ENCODE results near the gene SLC22A1. TPM values are rescaled to one million over a fixed set of nuclear protein-coding genes. Genes with fewer than 3 reads are reported as not detected.

Gene SLC22A1
- total RNA-seq, 1 experiment from 2014 or later: 1.5 TPM

DNA sequence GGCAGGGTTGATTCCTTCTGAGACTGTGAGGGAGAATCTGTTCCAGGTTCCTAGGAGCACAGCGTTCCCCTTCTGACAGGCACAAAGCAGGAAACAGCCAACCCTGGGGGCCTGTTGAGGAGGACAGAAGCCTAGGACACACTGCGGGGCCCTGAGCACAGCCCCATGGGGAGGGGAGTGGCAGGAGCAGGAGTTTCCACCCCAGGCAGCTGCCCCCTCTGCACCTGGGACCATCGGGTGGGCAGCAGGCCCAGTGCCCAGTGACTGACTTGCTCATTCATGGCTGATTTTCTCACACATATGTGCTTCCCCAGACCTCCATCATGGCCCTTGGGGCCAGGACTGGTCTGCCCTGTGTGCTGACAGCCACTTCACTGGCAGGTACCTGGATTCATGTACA is 6.2 kb upstream of the SLC22A1 start:
- no peak overlapping the region for H3K4me3 Mint-ChIP-seq (ENCODE audit: unreplicated experiment)
- H3K4me3 ChIP-seq (ENCODE audit: low read depth, low read length): no peak overlapping the region
- TF ChIP-seq, protein P1, sequence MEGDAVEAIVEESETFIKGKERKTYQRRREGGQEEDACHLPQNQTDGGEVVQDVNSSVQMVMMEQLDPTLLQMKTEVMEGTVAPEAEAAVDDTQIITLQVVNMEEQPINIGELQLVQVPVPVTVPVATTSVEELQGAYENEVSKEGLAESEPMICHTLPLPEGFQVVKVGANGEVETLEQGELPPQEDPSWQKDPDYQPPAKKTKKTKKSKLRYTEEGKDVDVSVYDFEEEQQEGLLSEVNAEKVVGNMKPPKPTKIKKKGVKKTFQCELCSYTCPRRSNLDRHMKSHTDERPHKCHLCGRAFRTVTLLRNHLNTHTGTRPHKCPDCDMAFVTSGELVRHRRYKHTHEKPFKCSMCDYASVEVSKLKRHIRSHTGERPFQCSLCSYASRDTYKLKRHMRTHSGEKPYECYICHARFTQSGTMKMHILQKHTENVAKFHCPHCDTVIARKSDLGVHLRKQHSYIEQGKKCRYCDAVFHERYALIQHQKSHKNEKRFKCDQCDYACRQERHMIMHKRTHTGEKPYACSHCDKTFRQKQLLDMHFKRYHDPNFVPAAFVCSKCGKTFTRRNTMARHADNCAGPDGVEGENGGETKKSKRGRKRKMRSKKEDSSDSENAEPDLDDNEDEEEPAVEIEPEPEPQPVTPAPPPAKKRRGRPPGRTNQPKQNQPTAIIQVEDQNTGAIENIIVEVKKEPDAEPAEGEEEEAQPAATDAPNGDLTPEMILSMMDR (IDR thresholded peaks at IDR 0.05; ENCODE audit: insufficient read depth in 1 of 2, low read depth in 1 of 2, low read length in 1 of 2, severe bottlenecking in 1 of 2, unreplicated experiment in 1 of 2): no peak
- ChIA-PET CTCF (no interaction called here), POLR2A (no interaction called here)
- H3K4me1 Mint-ChIP-seq (ENCODE audit: low read depth, unreplicated experiment): no peaks in the 10 kb centered on the region
- H3K27me3 ChIP-seq (replicated peaks; ENCODE audit: control insufficient read depth, insufficient read depth, low read length): no peaks in the 10 kb centered on the region
- H3K27me3 Mint-ChIP-seq (ENCODE audit: insufficient read depth, unreplicated experiment): no peaks in the 10 kb centered on the region
- BruUV-seq (replicated peaks): no TSS peak
- H3K9me3 ChIP-seq: peaks cover 7% of the 10 kb centered on the region; the same call in 1 of the 2 replicates
- no peaks in the 10 kb centered on the region for H3K36me3 ChIP-seq (ENCODE audit: control insufficient read depth, insufficient read depth, low read length)
- no peak for DNase-seq
- H3K9me3 Mint-ChIP-seq (ENCODE audit: unreplicated experiment): no peaks in the 10 kb centered on the region
- H3K27ac Mint-ChIP-seq (ENCODE audit: unreplicated experiment): no peak overlapping the region
- intact Hi-C loops (cut with micrococcal nuclease; ENCODE audit: unreplicated experiment): no loop called here
- H3K4me1 ChIP-seq: no peaks in the 10 kb centered on the region
- H3K36me3 Mint-ChIP-seq (ENCODE audit: insufficient read depth, unreplicated experiment): peaks cover 31% of the 10 kb centered on the region

DNA sequence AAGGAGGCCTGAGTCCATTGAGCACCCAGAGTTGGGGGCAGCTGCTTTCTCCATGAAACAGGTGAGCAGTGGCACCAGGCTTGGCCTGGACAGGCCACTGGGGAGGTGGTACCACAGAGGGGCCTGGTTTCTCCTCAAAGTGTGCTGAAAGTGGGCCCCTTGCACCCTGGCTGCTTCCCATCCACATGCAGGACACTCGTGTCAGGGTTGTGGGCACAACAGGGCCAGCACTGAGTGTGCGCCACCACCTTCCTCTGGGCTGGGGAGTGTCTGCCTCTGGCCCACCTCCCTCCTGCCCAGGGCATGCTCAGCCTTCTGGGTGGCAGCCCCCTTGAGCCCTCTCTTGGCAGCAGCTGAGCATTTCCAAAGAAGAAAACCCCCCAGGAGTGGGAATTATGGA is 5.2 kb upstream of the SLC22A1 start:
- BruUV-seq (replicated peaks): no TSS peak
- intact Hi-C loops (cut with micrococcal nuclease; ENCODE audit: unreplicated experiment): no loop called here
- TF ChIP-seq, protein P1 (IDR thresholded peaks at IDR 0.05; ENCODE audit: insufficient read depth in 1 of 2, low read depth in 1 of 2, low read length in 1 of 2, severe bottlenecking in 1 of 2, unreplicated experiment in 1 of 2): no peak
- Mint-ChIP-seq H3K9me3 (ENCODE audit: unreplicated experiment) (no peaks in the 10 kb centered on the region), H3K27ac (ENCODE audit: unreplicated experiment) (no peak overlapping the region), H3K27me3 (ENCODE audit: insufficient read depth, unreplicated experiment) (no peaks in the 10 kb centered on the region), H3K4me3 (ENCODE audit: unreplicated experiment) (no peak overlapping the region), H3K4me1 (ENCODE audit: low read depth, unreplicated experiment) (no peaks in the 10 kb centered on the region), H3K36me3 (ENCODE audit: insufficient read depth, unreplicated experiment) (peaks cover 31% of the 10 kb centered on the region)
- Histone ChIP-seq H3K4me1 (no peaks in the 10 kb centered on the region), H3K36me3 (ENCODE audit: control insufficient read depth, insufficient read depth, low read length) (no peaks in the 10 kb centered on the region), H3K27me3 (replicated peaks; ENCODE audit: control insufficient read depth, insufficient read depth, low read length) (no peaks in the 10 kb centered on the region), H3K4me3 (ENCODE audit: low read depth, low read length) (no peak overlapping the region), H3K9me3 (peaks cover 7% of the 10 kb centered on the region; the same call in 1 of the 2 replicates)
- no peak for DNase-seq
- POLR2A ChIA-PET: no interaction called here
- CTCF ChIA-PET: no interaction called here

DNA sequence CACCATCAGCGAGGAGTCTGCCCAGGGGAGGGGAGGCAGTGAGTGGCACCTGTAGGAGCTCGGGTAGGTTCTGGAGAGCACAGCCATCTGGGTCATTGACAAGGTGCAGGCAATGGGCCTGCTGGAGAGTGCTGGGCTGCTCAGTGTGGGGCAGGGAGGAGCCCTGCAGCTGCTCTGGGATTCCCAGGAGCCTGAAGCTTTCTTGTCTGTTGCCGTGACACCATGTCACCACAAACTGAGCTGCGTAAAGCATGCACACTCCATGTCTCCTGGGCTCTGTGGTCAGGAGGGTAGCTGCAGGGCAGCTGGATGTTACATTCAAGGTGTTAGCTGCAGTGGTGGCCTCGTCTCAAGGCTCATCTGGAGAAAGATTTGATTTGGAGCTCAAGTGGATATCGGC is 4.5 kb upstream of the SLC22A1 start:
- H3K27me3 Mint-ChIP-seq (ENCODE audit: insufficient read depth, unreplicated experiment): no peaks in the 10 kb centered on the region
- Histone ChIP-seq H3K27me3 (replicated peaks; ENCODE audit: control insufficient read depth, insufficient read depth, low read length) (no peaks in the 10 kb centered on the region), H3K9me3 (peaks cover 7% of the 10 kb centered on the region; the same call in 1 of the 2 replicates), H3K4me1 (no peaks in the 10 kb centered on the region), H3K4me3 (ENCODE audit: low read depth, low read length) (no peak overlapping the region), H3K36me3 (ENCODE audit: control insufficient read depth, insufficient read depth, low read length) (no peaks in the 10 kb centered on the region)
- peaks cover 25% of the 10 kb centered on the region for H3K36me3 Mint-ChIP-seq (ENCODE audit: insufficient read depth, unreplicated experiment)
- H3K9me3 Mint-ChIP-seq (ENCODE audit: unreplicated experiment): no peaks in the 10 kb centered on the region
- intact Hi-C loops (cut with micrococcal nuclease; ENCODE audit: unreplicated experiment): no loop called here
- H3K4me1 Mint-ChIP-seq (ENCODE audit: low read depth, unreplicated experiment): no peaks in the 10 kb centered on the region
- ChIA-PET CTCF (interaction anchor here (1.5 kb wide), 1 partner anchor 21 kb away, joined by 5 read pairs; no protein-coding TSS in a partner anchor), POLR2A (no interaction called here)
- no peak overlapping the region for H3K27ac Mint-ChIP-seq (ENCODE audit: unreplicated experiment)
- BruUV-seq (replicated peaks): no TSS peak
- no peak overlapping the region for H3K4me3 Mint-ChIP-seq (ENCODE audit: unreplicated experiment)
- TF ChIP-seq, protein P1 (IDR thresholded peaks at IDR 0.05; ENCODE audit: insufficient read depth in 1 of 2, low read depth in 1 of 2, low read length in 1 of 2, severe bottlenecking in 1 of 2, unreplicated experiment in 1 of 2): no peak
- no peak for DNase-seq
